ENCODE results near the gene PDGFD. TPM values are rescaled to one million over a fixed set of nuclear protein-coding genes. Genes with fewer than 3 reads are reported as not detected.

Gene PDGFD
- total RNA-seq, 1 experiment from 2014 or later, result 1.7 TPM

- Histone ChIP-seq H3K79me1 (ENCODE audit: insufficient read depth, low read depth, low read length, poor library complexity, severe bottlenecking) (no peaks in the 10 kb centered on the region), H4K20me1 (ENCODE audit: control insufficient read depth, insufficient read depth, insufficient read length) (no peaks in the 10 kb centered on the region), H3K79me2 (ENCODE audit: insufficient read depth, low read length) (no peaks in the 10 kb centered on the region), H2BK20ac (ENCODE audit: low read depth, low read length, poor library complexity, severe bottlenecking) (no peak overlapping the region), H3K27me3 (ENCODE audit: insufficient read depth, low read length) (no peaks in the 10 kb centered on the region), H4K5ac (ENCODE audit: insufficient read length, low read depth, low read length) (no peak overlapping the region), H3K9ac (ENCODE audit: extremely low read depth, insufficient read length, low read length) (no peak overlapping the region), H3K4me2 (ENCODE audit: insufficient read depth, insufficient read length, low read length) (no peak overlapping the region), H3K4ac (ENCODE audit: low read depth, low read length) (no peak overlapping the region), H3K27ac (ENCODE audit: insufficient read length, low read depth, low read length) (no peak overlapping the region), H3T11ph (ENCODE audit: low read length) (no peak overlapping the region), H3K56ac (ENCODE audit: insufficient read length, low read depth, low read length) (no peak overlapping the region), H3K23me2 (ENCODE audit: insufficient read length, low read depth, low read length, poor library complexity, severe bottlenecking) (no peaks in the 10 kb centered on the region), H2BK12ac (ENCODE audit: insufficient read length, low read depth, low read length) (no peak overlapping the region), H3K23ac (ENCODE audit: insufficient read length, low read depth, low read length) (no peak overlapping the region), H3K14ac (ENCODE audit: insufficient read depth, low read length) (no peak overlapping the region), H2BK5ac (ENCODE audit: insufficient read length, low read length) (no peak overlapping the region), H3K4me1 (ENCODE audit: insufficient read depth, low read length) (no peaks in the 10 kb centered on the region), H2BK15ac (ENCODE audit: low read depth, low read length) (no peak overlapping the region), H3K9me3 (ENCODE audit: control insufficient read depth, low read depth, low read length) (no peaks in the 10 kb centered on the region), H4K8ac (replicated peaks; ENCODE audit: insufficient read length, low read depth, low read length) (no peak overlapping the region), H3K18ac (ENCODE audit: insufficient read length, low read depth, low read length) (no peak overlapping the region), H2AFZ (ENCODE audit: low read length) (no peak overlapping the region), H4K91ac (ENCODE audit: insufficient read length, low read depth, low read length) (no peak overlapping the region), H2AK5ac (ENCODE audit: insufficient read length, low read length) (no peak overlapping the region), H2BK120ac (ENCODE audit: low read depth, low read length, poor library complexity, severe bottlenecking) (no peak overlapping the region)
- DNase-seq, result no peak
- no peak for TF ChIP-seq CTCF (conservative IDR thresholded peaks at IDR 0.05)
- no peak overlapping the region for H3K4me3 Mint-ChIP-seq
- no peaks in the 10 kb centered on the region for H3K36me3 Mint-ChIP-seq (ENCODE audit: insufficient read depth in 1 of 3, low read depth in 3 of 3)
- H3K27me3 Mint-ChIP-seq (ENCODE audit: low read depth), result no peaks in the 10 kb centered on the region
- WGBS (ENCODE audit: extremely low coverage, insufficient read length, low lambda C conversion rate), result no CpG with 5 or more reads among the region's 3 CpGs
- H3K9me3 Mint-ChIP-seq, result no peaks in the 10 kb centered on the region; a peak in 1 of 5 replicates
- H3K4me1 Mint-ChIP-seq, result peaks cover 0 to 6% of the 10 kb centered on the region in 2 experiments; a peak in 1 of 4 replicates
- H3K27ac Mint-ChIP-seq, result no peak overlapping the region
These were observed 268.8 kb downstream of the PDGFD start for GRCh38 chr11:103895106-103895505.
